DOHH2 (cell line): ENCODE data around the gene MBD6.
"Not testable (repeated sequence)": the region's sequence is repeated elsewhere in the genome, so short reads cannot be mapped to it uniquely, and the experiment has no call there.

Experiments used
- EZH2phosphoT487 ChIP-seq: fragments of 200-600 bp; sonication (generic); IDR thresholded peaks from 2 replicates; pipeline ENCODE4 v1.6.1; 2017; ENCODE audit warnings: borderline replicate concordance, mild to moderate bottlenecking, antibody characterized with exemption, low read length, moderate library complexity, mixed read lengths
- TF ChIP-seq, protein P1 (sequence below): fragments of 200-600 bp; sonication (generic); IDR thresholded peaks from one replicate; pipeline ENCODE4 v1.5.1; 2014; ENCODE audit warnings: antibody characterized with exemption, mild to moderate bottlenecking, low read depth, low read length; ENCODE audit not compliant: poor library complexity, severe bottlenecking

DNA sequence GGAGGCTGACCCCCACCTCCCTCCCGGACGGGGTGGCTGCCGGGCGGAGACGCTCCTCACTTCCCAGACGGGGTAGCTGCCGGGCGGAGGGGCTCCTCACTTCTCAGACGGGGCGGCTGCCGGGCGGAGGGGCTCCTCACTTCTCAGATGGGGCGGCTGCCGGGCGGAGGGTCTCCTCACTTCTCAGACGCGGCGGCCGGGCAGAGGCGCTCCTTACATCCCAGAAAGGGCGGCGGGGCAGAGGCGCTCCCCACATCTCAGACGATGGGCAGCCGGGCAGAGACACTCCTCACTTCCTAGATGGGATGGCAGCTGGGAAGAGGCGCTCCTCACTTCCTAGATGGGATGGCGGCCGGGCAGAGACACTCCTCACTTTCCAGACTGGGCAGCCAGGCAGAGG lies 14.8 kb upstream of the MBD6 start:
- TF ChIP-seq, protein P1, sequence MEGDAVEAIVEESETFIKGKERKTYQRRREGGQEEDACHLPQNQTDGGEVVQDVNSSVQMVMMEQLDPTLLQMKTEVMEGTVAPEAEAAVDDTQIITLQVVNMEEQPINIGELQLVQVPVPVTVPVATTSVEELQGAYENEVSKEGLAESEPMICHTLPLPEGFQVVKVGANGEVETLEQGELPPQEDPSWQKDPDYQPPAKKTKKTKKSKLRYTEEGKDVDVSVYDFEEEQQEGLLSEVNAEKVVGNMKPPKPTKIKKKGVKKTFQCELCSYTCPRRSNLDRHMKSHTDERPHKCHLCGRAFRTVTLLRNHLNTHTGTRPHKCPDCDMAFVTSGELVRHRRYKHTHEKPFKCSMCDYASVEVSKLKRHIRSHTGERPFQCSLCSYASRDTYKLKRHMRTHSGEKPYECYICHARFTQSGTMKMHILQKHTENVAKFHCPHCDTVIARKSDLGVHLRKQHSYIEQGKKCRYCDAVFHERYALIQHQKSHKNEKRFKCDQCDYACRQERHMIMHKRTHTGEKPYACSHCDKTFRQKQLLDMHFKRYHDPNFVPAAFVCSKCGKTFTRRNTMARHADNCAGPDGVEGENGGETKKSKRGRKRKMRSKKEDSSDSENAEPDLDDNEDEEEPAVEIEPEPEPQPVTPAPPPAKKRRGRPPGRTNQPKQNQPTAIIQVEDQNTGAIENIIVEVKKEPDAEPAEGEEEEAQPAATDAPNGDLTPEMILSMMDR = not testable (repeated sequence)
- not testable (repeated sequence) for TF ChIP-seq EZH2phosphoT487
